Suprapubic skin (tissue), 3 donors: ENCODE measurements around the gene TP53INP2.

Experiments used
- POLR2A ChIP-seq, 2 donors: fragments of 450-650 bp; IDR thresholded peaks; one replicate each; pipeline ENCODE4 v1.6.1; 2017; ENCODE audit warnings: antibody characterized with exemption in 2 of 2, mild to moderate bottlenecking in 2 of 2, moderate library complexity in 2 of 2
- TF ChIP-seq, protein P1 (sequence below), 2 donors: fragments of 200-600 bp in 1 of 2; fragments of 450-650 bp in 1 of 2; sonication (generic) in 1 of 2; IDR thresholded peaks; one replicate each; pipeline ENCODE4 v1.5.1; 2016 to 2019; ENCODE audit warnings: antibody characterized with exemption in 2 of 2, mild to moderate bottlenecking in 1 of 2, moderate library complexity in 1 of 2

DNA sequence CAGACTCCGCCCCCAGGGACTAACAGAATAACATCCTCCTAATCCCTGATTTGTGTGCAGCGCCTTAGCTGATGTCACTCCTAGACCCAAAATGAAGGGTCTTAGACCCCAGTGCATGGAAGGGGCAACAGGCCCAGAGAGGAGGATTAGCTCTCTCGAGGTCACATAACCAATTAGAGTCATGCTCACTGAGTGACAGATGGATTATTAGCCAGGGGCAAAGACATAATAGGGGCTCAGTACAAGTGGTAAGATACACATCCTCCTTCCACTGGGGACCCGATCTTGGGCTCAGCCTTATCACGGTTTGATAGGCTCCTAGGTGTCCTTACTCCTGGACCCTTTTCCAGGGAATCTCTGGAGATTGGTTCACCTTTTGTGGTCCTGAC lies 858 bp downstream of the TP53INP2 start:
- TF ChIP-seq POLR2A (IDR thresholded peaks at IDR 0.05) = no peak
- TF ChIP-seq, protein P1, sequence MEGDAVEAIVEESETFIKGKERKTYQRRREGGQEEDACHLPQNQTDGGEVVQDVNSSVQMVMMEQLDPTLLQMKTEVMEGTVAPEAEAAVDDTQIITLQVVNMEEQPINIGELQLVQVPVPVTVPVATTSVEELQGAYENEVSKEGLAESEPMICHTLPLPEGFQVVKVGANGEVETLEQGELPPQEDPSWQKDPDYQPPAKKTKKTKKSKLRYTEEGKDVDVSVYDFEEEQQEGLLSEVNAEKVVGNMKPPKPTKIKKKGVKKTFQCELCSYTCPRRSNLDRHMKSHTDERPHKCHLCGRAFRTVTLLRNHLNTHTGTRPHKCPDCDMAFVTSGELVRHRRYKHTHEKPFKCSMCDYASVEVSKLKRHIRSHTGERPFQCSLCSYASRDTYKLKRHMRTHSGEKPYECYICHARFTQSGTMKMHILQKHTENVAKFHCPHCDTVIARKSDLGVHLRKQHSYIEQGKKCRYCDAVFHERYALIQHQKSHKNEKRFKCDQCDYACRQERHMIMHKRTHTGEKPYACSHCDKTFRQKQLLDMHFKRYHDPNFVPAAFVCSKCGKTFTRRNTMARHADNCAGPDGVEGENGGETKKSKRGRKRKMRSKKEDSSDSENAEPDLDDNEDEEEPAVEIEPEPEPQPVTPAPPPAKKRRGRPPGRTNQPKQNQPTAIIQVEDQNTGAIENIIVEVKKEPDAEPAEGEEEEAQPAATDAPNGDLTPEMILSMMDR (IDR thresholded peaks at IDR 0.05) = no peak
